ENCODE data around the gene LAMA3. TPM values are rescaled to one million over a fixed set of nuclear protein-coding genes. Genes with fewer than 3 reads are reported as not detected.

Gene LAMA3, protein sequence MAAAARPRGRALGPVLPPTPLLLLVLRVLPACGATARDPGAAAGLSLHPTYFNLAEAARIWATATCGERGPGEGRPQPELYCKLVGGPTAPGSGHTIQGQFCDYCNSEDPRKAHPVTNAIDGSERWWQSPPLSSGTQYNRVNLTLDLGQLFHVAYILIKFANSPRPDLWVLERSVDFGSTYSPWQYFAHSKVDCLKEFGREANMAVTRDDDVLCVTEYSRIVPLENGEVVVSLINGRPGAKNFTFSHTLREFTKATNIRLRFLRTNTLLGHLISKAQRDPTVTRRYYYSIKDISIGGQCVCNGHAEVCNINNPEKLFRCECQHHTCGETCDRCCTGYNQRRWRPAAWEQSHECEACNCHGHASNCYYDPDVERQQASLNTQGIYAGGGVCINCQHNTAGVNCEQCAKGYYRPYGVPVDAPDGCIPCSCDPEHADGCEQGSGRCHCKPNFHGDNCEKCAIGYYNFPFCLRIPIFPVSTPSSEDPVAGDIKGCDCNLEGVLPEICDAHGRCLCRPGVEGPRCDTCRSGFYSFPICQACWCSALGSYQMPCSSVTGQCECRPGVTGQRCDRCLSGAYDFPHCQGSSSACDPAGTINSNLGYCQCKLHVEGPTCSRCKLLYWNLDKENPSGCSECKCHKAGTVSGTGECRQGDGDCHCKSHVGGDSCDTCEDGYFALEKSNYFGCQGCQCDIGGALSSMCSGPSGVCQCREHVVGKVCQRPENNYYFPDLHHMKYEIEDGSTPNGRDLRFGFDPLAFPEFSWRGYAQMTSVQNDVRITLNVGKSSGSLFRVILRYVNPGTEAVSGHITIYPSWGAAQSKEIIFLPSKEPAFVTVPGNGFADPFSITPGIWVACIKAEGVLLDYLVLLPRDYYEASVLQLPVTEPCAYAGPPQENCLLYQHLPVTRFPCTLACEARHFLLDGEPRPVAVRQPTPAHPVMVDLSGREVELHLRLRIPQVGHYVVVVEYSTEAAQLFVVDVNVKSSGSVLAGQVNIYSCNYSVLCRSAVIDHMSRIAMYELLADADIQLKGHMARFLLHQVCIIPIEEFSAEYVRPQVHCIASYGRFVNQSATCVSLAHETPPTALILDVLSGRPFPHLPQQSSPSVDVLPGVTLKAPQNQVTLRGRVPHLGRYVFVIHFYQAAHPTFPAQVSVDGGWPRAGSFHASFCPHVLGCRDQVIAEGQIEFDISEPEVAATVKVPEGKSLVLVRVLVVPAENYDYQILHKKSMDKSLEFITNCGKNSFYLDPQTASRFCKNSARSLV (N-terminal part only)
- polyA plus RNA-seq (2013, experiment 1 of 2) = 0.20 TPM
- 0.22 TPM for polyA plus RNA-seq (2013, experiment 2 of 2)

DNA sequence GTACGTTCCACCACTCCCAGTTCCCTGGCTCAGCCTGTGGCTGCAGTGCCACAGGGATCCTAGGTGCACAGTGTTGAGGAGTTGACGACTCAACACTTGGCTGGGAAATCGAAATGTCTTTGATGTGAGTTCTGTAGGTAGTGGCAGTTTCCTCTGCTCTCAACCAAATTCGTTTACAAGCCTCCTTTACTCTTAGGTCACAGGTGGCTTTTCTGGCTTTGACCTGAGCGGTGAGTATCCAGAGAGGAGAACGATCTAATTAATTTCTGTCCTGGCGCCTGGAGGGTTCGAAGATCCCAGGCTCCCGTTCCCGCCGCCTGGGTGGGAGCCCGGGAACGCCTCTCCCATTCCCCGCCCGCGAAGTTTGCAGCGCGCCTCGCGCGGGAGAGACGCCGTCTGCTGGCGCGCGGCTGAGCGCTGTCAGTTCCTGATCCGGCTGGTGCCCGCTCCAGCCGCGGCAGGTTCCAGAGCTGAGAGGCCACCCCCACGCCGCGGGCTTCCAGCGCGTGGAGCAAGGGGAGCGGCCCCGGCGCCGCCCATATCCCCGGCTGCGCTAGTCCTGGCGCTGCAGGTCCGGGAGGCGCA lies at the start of gene LAMA3:
LAMA3 (plus strand) TSS at position 423 of the 585 bp plus-strand sequence. CDS start 231 bp downstream, outside the sequence.
- H3K23ac ChIP-seq (ENCODE audit: low read depth, low read length, poor library complexity) = peak within 1 kb of the TSS; percentile 55
- H2BK5ac ChIP-seq (ENCODE audit: low read length) = peak within 1 kb of the TSS; percentile 66
- no peak within 1 kb of the TSS for H2BK120ac ChIP-seq (ENCODE audit: low read depth, low read length)
- WGBS, 2 donors (ENCODE audit: extremely low coverage in 2 of 2, insufficient read length in 2 of 2, insufficient replicate concordance in 1 of 2) = no CpG with 5 or more reads among the region's 45 CpGs
- peaks cover 2 to 3% of the 10 kb centered on the region in 2 donors for H3K4me1 ChIP-seq (ENCODE audit: control insufficient read depth in 2 of 2, insufficient read depth in 1 of 2, low read depth in 1 of 2, low read length in 2 of 2)
- peak within 1 kb of the TSS; percentile 15 to 74 for H3K4me3 ChIP-seq (ENCODE audit: low read length in 2 of 2)
- H2AFZ ChIP-seq (ENCODE audit: low read length) = peak within 1 kb of the TSS; percentile 94
- H3K27ac ChIP-seq (replicated peaks; ENCODE audit: low read length) = no peak within 1 kb of the TSS
- H4K91ac ChIP-seq (ENCODE audit: low read depth, low read length, poor library complexity) = no peak within 1 kb of the TSS
- H3K4me2 ChIP-seq (ENCODE audit: insufficient read depth, low read length, poor library complexity, severe bottlenecking) = peak within 1 kb of the TSS; percentile 98
- H3K27me3 ChIP-seq (ENCODE audit: control insufficient read depth in 3 of 3, insufficient read depth in 3 of 3, low read depth in 1 of 3, low read length in 3 of 3) = peaks cover 11 to 54% (median 23%) of the 10 kb centered on the region in 3 experiments
- H2BK12ac ChIP-seq (ENCODE audit: low read length) = peak within 1 kb of the TSS; percentile 10
- no peak within 1 kb of the TSS for H4K8ac ChIP-seq (ENCODE audit: low read depth, low read length)
- no peak within 1 kb of the TSS for H3K4ac ChIP-seq (ENCODE audit: low read length)
- H2BK15ac ChIP-seq (ENCODE audit: low read length) = peak within 1 kb of the TSS; percentile 81
- no peaks in the 10 kb centered on the region for H3K9me3 ChIP-seq (replicated peaks in 1 of 2; ENCODE audit: control insufficient read depth in 2 of 2, insufficient read depth in 1 of 2, low read depth in 1 of 2, low read length in 2 of 2)
- DNase-seq (ENCODE audit: low spot score) = peak; percentile 48
- H3K18ac ChIP-seq (ENCODE audit: low read length) = peak within 1 kb of the TSS; percentile 95
- peak within 1 kb of the TSS; percentile 71 for H3K14ac ChIP-seq (ENCODE audit: low read length)
- H3K9ac ChIP-seq (ENCODE audit: low read depth, low read length, poor library complexity) = peak within 1 kb of the TSS; percentile 95
- no peaks in the 10 kb centered on the region for H3K36me3 ChIP-seq (replicated peaks in 1 of 2; ENCODE audit: control insufficient read depth in 2 of 2, insufficient read depth in 2 of 2, low read length in 2 of 2)
- H2AK5ac ChIP-seq (ENCODE audit: low read depth, low read length) = no peak within 1 kb of the TSS
- no peaks in the 10 kb centered on the region for H3K79me1 ChIP-seq (ENCODE audit: low read depth, low read length)

- no peak for DNase-seq (ENCODE audit: low spot score)
Measured at GRCh38 chr18:23640052-23640451, 49.2 kb upstream of the LAMA3 start.

DNA sequence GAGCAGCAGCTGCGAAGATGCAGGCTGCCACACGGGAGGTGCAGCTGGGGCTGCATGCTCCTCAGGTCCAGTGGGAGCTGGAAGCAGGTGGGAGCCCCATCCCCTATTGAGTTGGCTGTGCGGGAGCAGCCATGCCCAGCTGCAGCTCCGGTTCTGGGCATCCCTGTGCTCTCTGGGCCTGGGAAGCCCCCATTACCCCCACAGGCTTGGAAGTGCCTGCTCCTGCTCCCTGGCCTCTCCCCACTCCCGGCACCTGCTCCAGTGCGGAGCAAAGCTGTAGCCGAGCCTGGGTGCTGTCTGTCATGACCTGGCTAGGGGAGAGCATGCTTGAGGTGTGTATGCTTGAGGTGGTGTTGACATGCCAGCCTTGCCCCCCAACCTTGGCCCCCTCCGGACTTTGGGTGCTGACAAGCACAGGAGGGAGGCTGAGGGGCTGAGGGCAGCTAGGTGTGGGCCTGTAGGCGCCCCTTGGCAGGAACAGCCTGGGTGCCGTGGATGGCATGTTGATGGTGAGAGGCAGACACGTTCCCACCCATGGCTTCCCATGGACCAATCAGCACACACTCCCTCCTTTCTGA lies 48.0 kb upstream of the LAMA3 start:
- Histone ChIP-seq H2AFZ (ENCODE audit: low read length) (no peak overlapping the region), H3K4me2 (ENCODE audit: insufficient read depth, low read length, poor library complexity, severe bottlenecking) (no peak overlapping the region), H3K27ac (replicated peaks; ENCODE audit: low read length) (no peak overlapping the region), H2BK12ac (ENCODE audit: low read length) (no peak overlapping the region), H3K14ac (ENCODE audit: low read length) (no peak overlapping the region), H2BK120ac (ENCODE audit: low read depth, low read length) (no peak overlapping the region), H3K9ac (ENCODE audit: low read depth, low read length, poor library complexity) (no peak overlapping the region), H3K23ac (ENCODE audit: low read depth, low read length, poor library complexity) (no peak overlapping the region), H2BK5ac (ENCODE audit: low read length) (no peak overlapping the region), H3K4ac (ENCODE audit: low read length) (no peak overlapping the region), H3K27me3 (ENCODE audit: control insufficient read depth in 3 of 3, insufficient read depth in 3 of 3, low read depth in 1 of 3, low read length in 3 of 3) (peaks cover 0 to 3% (median 0%) of the 10 kb centered on the region in 3 experiments), H4K91ac (ENCODE audit: low read depth, low read length, poor library complexity) (no peak overlapping the region), H2BK15ac (ENCODE audit: low read length) (no peak overlapping the region), H3K9me3 (replicated peaks in 1 of 2; ENCODE audit: control insufficient read depth in 2 of 2, insufficient read depth in 1 of 2, low read depth in 1 of 2, low read length in 2 of 2) (peaks cover 0 to 2% of the 10 kb centered on the region in 2 donors), H3K36me3 (replicated peaks in 1 of 2; ENCODE audit: control insufficient read depth in 2 of 2, insufficient read depth in 2 of 2, low read length in 2 of 2) (no peaks in the 10 kb centered on the region), H3K4me3 (ENCODE audit: low read length in 2 of 2) (no peak overlapping the region), H3K18ac (ENCODE audit: low read length) (peak overlapping the region; percentile 32), H3K79me1 (ENCODE audit: low read depth, low read length) (no peaks in the 10 kb centered on the region), H2AK5ac (ENCODE audit: low read depth, low read length) (no peak overlapping the region), H4K8ac (ENCODE audit: low read depth, low read length) (no peak overlapping the region), H3K4me1 (ENCODE audit: control insufficient read depth in 2 of 2, insufficient read depth in 1 of 2, low read depth in 1 of 2, low read length in 2 of 2) (no peaks in the 10 kb centered on the region)
- WGBS, 2 donors (ENCODE audit: extremely low coverage in 2 of 2, insufficient read length in 2 of 2, insufficient replicate concordance in 1 of 2) = no CpG with 5 or more reads among the region's 11 CpGs
- DNase-seq (ENCODE audit: low spot score) = no peak

More at GRCh38 chr18:23640052-23640451, 49.2 kb upstream of the LAMA3 start:
- no peak overlapping the region for H3K9ac ChIP-seq (ENCODE audit: low read depth, low read length, poor library complexity)
- H3K9me3 ChIP-seq (replicated peaks in 1 of 2; ENCODE audit: control insufficient read depth in 2 of 2, insufficient read depth in 1 of 2, low read depth in 1 of 2, low read length in 2 of 2) = peaks cover 0 to 2% of the 10 kb centered on the region in 2 donors
- no peak overlapping the region for H3K27ac ChIP-seq (replicated peaks; ENCODE audit: low read length)
- no peak overlapping the region for H3K4me2 ChIP-seq (ENCODE audit: insufficient read depth, low read length, poor library complexity, severe bottlenecking)
- no peak overlapping the region for H4K8ac ChIP-seq (ENCODE audit: low read depth, low read length)
- H3K4me1 ChIP-seq (ENCODE audit: control insufficient read depth in 2 of 2, insufficient read depth in 1 of 2, low read depth in 1 of 2, low read length in 2 of 2) = no peaks in the 10 kb centered on the region
- no CpG with 5 or more reads among the region's 2 CpGs for WGBS, 2 donors (ENCODE audit: extremely low coverage in 2 of 2, insufficient read length in 2 of 2, insufficient replicate concordance in 1 of 2)
- no peaks in the 10 kb centered on the region for H3K79me1 ChIP-seq (ENCODE audit: low read depth, low read length)
- H3K27me3 ChIP-seq (ENCODE audit: control insufficient read depth in 3 of 3, insufficient read depth in 3 of 3, low read depth in 1 of 3, low read length in 3 of 3) = no peaks in the 10 kb centered on the region
- no peak overlapping the region for H2BK15ac ChIP-seq (ENCODE audit: low read length)
- no peak overlapping the region for H2BK5ac ChIP-seq (ENCODE audit: low read length)
- H3K36me3 ChIP-seq (replicated peaks in 1 of 2; ENCODE audit: control insufficient read depth in 2 of 2, insufficient read depth in 2 of 2, low read length in 2 of 2) = no peaks in the 10 kb centered on the region
- H3K14ac ChIP-seq (ENCODE audit: low read length) = no peak overlapping the region
- no peak overlapping the region for H3K23ac ChIP-seq (ENCODE audit: low read depth, low read length, poor library complexity)
- no peak overlapping the region for H2BK12ac ChIP-seq (ENCODE audit: low read length)
- no peak overlapping the region for H3K18ac ChIP-seq (ENCODE audit: low read length)
- H3K4me3 ChIP-seq (ENCODE audit: low read length in 2 of 2) = no peak overlapping the region
- no peak overlapping the region for H2AK5ac ChIP-seq (ENCODE audit: low read depth, low read length)
- no peak overlapping the region for H2BK120ac ChIP-seq (ENCODE audit: low read depth, low read length)
- no peak overlapping the region for H4K91ac ChIP-seq (ENCODE audit: low read depth, low read length, poor library complexity)
- H2AFZ ChIP-seq (ENCODE audit: low read length) = no peak overlapping the region
- H3K4ac ChIP-seq (ENCODE audit: low read length) = no peak overlapping the region

Data from neuronal stem cell (in vitro differentiated cells).